Erythroblast (primary cell): ENCODE measurements around the gene DDX11.
"Not testable (repeated sequence)": the region's sequence is repeated elsewhere in the genome, so short reads cannot be mapped to it uniquely, and the experiment has no call there.

Source experiments
- GATA1 ChIP-seq: IDR thresholded peaks from 2 replicates; pipeline ENCODE4 v1.6.1; 2011; ENCODE audit warnings: low read depth, mild to moderate bottlenecking, control low read depth, low read length, moderate library complexity
- POLR2A ChIP-seq: IDR thresholded peaks from 2 replicates; pipeline ENCODE4 v1.6.1; 2011; ENCODE audit warnings: mild to moderate bottlenecking, low read length

DNA sequence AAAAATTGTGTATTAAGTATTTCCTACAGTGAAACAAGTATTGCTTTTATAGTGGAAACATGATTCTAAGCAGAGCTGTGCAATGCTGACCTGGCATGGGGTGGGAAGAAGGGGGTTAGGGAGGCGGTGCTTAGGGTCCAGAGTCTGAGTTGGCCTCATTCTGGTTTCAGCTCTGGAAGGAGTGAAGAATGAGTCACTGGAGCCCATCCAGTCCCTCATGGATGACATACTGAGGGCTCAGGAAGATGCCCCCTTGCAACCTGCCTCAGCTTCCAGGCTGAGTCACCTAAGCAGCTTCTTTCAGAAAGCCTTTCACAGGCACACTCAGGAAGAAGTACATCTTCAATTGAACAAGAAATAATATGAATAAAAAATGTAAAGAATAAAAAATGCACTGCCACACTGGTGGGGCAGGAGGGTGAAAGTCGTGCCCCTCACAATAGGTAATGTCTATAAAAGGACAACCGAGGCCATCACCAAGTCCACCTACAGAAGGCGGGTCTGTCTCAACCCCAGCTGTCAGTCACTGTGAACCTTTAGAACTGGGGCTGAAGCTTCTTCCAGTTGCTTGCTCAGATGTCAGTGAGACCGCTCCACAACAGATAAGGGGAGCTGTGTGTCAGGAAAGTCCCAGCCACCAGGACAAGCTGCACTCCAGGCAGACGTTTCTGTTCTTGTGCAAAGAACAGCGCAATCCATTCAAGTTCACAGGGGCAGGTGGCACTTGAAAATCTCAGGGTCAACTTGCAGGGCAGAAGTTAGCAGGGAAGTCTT, 20.8 kb upstream of the DDX11 start:
- TF ChIP-seq POLR2A, GATA1: not testable (repeated sequence)
